Activated CD8-positive, alpha-beta T cell treated with anti-CD3 and anti-CD28 coated beads for 36 hours (primary cell): ENCODE results near the gene CTNNA3. TPM values are rescaled to one million over a fixed set of nuclear protein-coding genes. Genes with fewer than 3 reads are reported as not detected.

Experiments used
- ATAC-seq: fragments of 200-7000 bp; cut with Tn5 transposase; one replicate; pipeline ENCODE4 v1.10.0; 2021; ENCODE audit warnings: mild to moderate bottlenecking, moderate library complexity
- CTCF ChIA-PET: fragments of 350-600 bp; sonication (Branson Sonifier 250); formaldehyde crosslinking; loops from one replicate; lab custom pipeline; 2021; ENCODE audit warnings: antibody characterized with exemption; lab: Charles Lee
- POLR2A ChIA-PET: fragments of 350-600 bp; sonication (Branson Sonifier 250); formaldehyde crosslinking; loops from one replicate; lab custom pipeline; 2021; ENCODE audit warnings: antibody characterized with exemption; lab: Charles Lee
- DNase-seq: peaks from one replicate; pipeline ENCODE4 v3.0.0-alpha.2; 2020
- H3K27ac Mint-ChIP-seq: one replicate; pipeline ENCODE4 v1.8.0; 2021; ENCODE audit warnings: mild to moderate bottlenecking, mixed read lengths
- H3K27me3 Mint-ChIP-seq: one replicate; pipeline ENCODE4 v1.8.0; 2021; ENCODE audit warnings: mixed read lengths
- H3K36me3 Mint-ChIP-seq: one replicate; pipeline ENCODE4 v1.8.0; 2021; ENCODE audit warnings: low read depth, mixed read lengths
- H3K4me1 Mint-ChIP-seq: one replicate; pipeline ENCODE4 v1.8.0; 2021; ENCODE audit warnings: low read depth, mixed read lengths
- H3K4me3 Mint-ChIP-seq: one replicate; pipeline ENCODE4 v1.8.0; 2021; ENCODE audit warnings: mild to moderate bottlenecking, moderate library complexity, mixed read lengths
- H3K9me3 Mint-ChIP-seq: one replicate; pipeline ENCODE4 v1.8.0; 2021; ENCODE audit warnings: mixed read lengths
- CTCF ChIP-seq: fragments of 200-600 bp; IDR thresholded peaks from one replicate; pipeline ENCODE4 v1.8.0; 2022; ENCODE audit warnings: antibody characterized with exemption, mild to moderate bottlenecking
- intact Hi-C: fragments of 100-400 bp; cut with micrococcal nuclease; formaldehyde crosslinking; loops from one replicate; pipeline ENCODE4 v1.10.0; 2022
- total RNA-seq, 2 experiments: library from RNA; stranded (reverse); gene quantifications; one replicate each; pipeline ENCODE4 v1.2.3, GENCODE V29; 2021

Gene CTNNA3
- total RNA-seq, 2 experiments from 2014 or later = not detected

GRCh38 chr10:66295602-66296001 is 1400.4 kb downstream of the CTNNA3 start:
- intact Hi-C loops = no loop called here
- TF ChIP-seq CTCF = no peak

GRCh38 chr10:66294538-66294937 is 1401.5 kb downstream of the CTNNA3 start:
- Mint-ChIP-seq H3K9me3 (peaks cover 3% of the 10 kb centered on the region), H3K4me3 (no peak overlapping the region), H3K4me1 (no peaks in the 10 kb centered on the region), H3K36me3 (no peaks in the 10 kb centered on the region), H3K27me3 (no peaks in the 10 kb centered on the region), H3K27ac (no peak overlapping the region)
- POLR2A ChIA-PET = no interaction called here
- DNase-seq (no peak), ATAC-seq (no peak)
- CTCF ChIA-PET = no interaction called here
- no peak for TF ChIP-seq CTCF
- intact Hi-C loops = no loop called here

More at GRCh38 chr10:66295602-66296001, 1400.4 kb downstream of the CTNNA3 start:
- POLR2A ChIA-PET = no interaction called here
- ATAC-seq (no peak), DNase-seq (no peak)
- CTCF ChIA-PET = no interaction called here
- H3K9me3 Mint-ChIP-seq = peaks cover 3% of the 10 kb centered on the region
- no peaks in the 10 kb centered on the region for H3K4me1 Mint-ChIP-seq
- no peak overlapping the region for H3K4me3 Mint-ChIP-seq
- no peak overlapping the region for H3K27ac Mint-ChIP-seq
- H3K36me3 Mint-ChIP-seq = no peaks in the 10 kb centered on the region
- H3K27me3 Mint-ChIP-seq = no peaks in the 10 kb centered on the region

GRCh38 chr10:66292922-66293321 is 1403.1 kb downstream of the CTNNA3 start:
- CTCF ChIA-PET = no interaction called here
- no peak for TF ChIP-seq CTCF
- intact Hi-C loops = no loop called here
- no peak overlapping the region for H3K27ac Mint-ChIP-seq
- no peak overlapping the region for H3K4me3 Mint-ChIP-seq
- ATAC-seq = no peak
- DNase-seq = no peak
- no peaks in the 10 kb centered on the region for H3K4me1 Mint-ChIP-seq
- POLR2A ChIA-PET = no interaction called here
- no peaks in the 10 kb centered on the region for H3K36me3 Mint-ChIP-seq
- H3K9me3 Mint-ChIP-seq = peaks cover 3% of the 10 kb centered on the region
- H3K27me3 Mint-ChIP-seq = no peaks in the 10 kb centered on the region

GRCh38 chr10:66292456-66292855 is 1403.5 kb downstream of the CTNNA3 start:
- H3K36me3 Mint-ChIP-seq = no peaks in the 10 kb centered on the region
- no peaks in the 10 kb centered on the region for H3K27me3 Mint-ChIP-seq
- no peaks in the 10 kb centered on the region for H3K4me1 Mint-ChIP-seq
- no peak overlapping the region for H3K4me3 Mint-ChIP-seq
- ChIA-PET POLR2A (no interaction called here), CTCF (no interaction called here)
- H3K9me3 Mint-ChIP-seq = peaks cover 3% of the 10 kb centered on the region
- ATAC-seq (no peak), DNase-seq (no peak)
- no peak for TF ChIP-seq CTCF
- intact Hi-C loops = no loop called here
- no peak overlapping the region for H3K27ac Mint-ChIP-seq

- TF ChIP-seq CTCF = no peak
- no peaks in the 10 kb centered on the region for H3K4me1 Mint-ChIP-seq
- H3K27me3 Mint-ChIP-seq = no peaks in the 10 kb centered on the region
- H3K36me3 Mint-ChIP-seq = no peaks in the 10 kb centered on the region
- peaks cover 3% of the 10 kb centered on the region for H3K9me3 Mint-ChIP-seq
- ChIA-PET CTCF (no interaction called here), POLR2A (no interaction called here)
- H3K4me3 Mint-ChIP-seq = no peak overlapping the region
- no peak for ATAC-seq
- no peak overlapping the region for H3K27ac Mint-ChIP-seq
- no peak for DNase-seq
- intact Hi-C loops = no loop called here
These were observed 1404.9 kb downstream of the CTNNA3 start for GRCh38 chr10:66291133-66291532.
